GM10248 (cell line): ENCODE measurements around the gene ENO3.

Experiments
- CTCF ChIA-PET: fragments of 300-600 bp; sonication (Branson Sonifier 250); formaldehyde crosslinking; extraction: SDS; loops from one replicate; lab custom pipeline; 2021; ENCODE audit warnings: antibody characterized with exemption; lab: Yijun Ruan, JAX
- POLR2A ChIA-PET: fragments of 350-650 bp; sonication (Branson Sonifier 250); formaldehyde crosslinking; extraction: SDS; loops from one replicate; lab custom pipeline; 2020; ENCODE audit warnings: antibody characterized with exemption; lab: Yijun Ruan, JAX
- DNase-seq: peaks from one replicate; pipeline ENCODE4 v3.0.0; 2012; ENCODE audit errors: extremely low spot score
- CTCF ChIP-seq: IDR thresholded peaks from 2 replicates; pipeline ENCODE4 v1.5.1; 2012; ENCODE audit warnings: mild to moderate bottlenecking, low read depth; ENCODE audit errors: extremely low read depth, missing control alignments, control extremely low read depth

Gene ENO3

GRCh38 chr17:4936436-4936835, 14.5 kb upstream of the ENO3 start:
- no peak for DNase-seq
- no peak for TF ChIP-seq CTCF
- POLR2A ChIA-PET = no interaction called here
- CTCF ChIA-PET = interaction anchor here (0.8 to 1.1 kb wide), 2 partner anchors 10 to 27 kb away, joined by 3 to 5 read pairs; no protein-coding TSS in a partner anchor

GRCh38 chr17:4937553-4937952, 13.4 kb upstream of the ENO3 start:
- DNase-seq = no peak
- TF ChIP-seq CTCF = no peak
- CTCF ChIA-PET = interaction anchor here (1.1 to 1.4 kb wide), 2 partner anchors 11 to 28 kb away, joined by 3 to 6 read pairs; no protein-coding TSS in a partner anchor
- POLR2A ChIA-PET = no interaction called here

- TF ChIP-seq CTCF = no peak
- CTCF ChIA-PET = interaction anchor here (1.4 kb wide), 1 partner anchor 29 kb away, joined by 6 read pairs; no protein-coding TSS in a partner anchor
- POLR2A ChIA-PET = no interaction called here
- DNase-seq = no peak
Observed at GRCh38 chr17:4938069-4938491, 12.8 kb upstream of the ENO3 start.

- TF ChIP-seq CTCF = no peak
- ChIA-PET CTCF (interaction anchor here (1.0 to 2.3 kb wide), 6 partner anchors 13 to 49 kb away, joined by 3 to 12 read pairs (median 3); partner anchors contain the start of gene CAMTA2), POLR2A (interaction anchor here (0.8 to 1.8 kb wide), 6 partner anchors 10 to 39 kb away, joined by 4 to 25 read pairs (median 7); partner anchors contain the start of genes C17orf107, PFN1 and SPAG7)
- no peak for DNase-seq
Observed at GRCh38 chr17:4938688-4939545, 12.0 kb upstream of the ENO3 start.

GRCh38 chr17:4939546-4939795, 11.4 kb upstream of the ENO3 start:
- DNase-seq = no peak
- ChIA-PET POLR2A (interaction anchor here (0.5 to 1.8 kb wide), 11 partner anchors 9 to 286 kb away, joined by 3 to 25 read pairs (median 6); partner anchors contain the start of genes C17orf107, PFN1 and SPAG7), CTCF (interaction anchor here (1.0 to 2.3 kb wide), 7 partner anchors 13 to 124 kb away, joined by 3 to 12 read pairs (median 3); partner anchors contain the start of gene CAMTA2)
- no peak for TF ChIP-seq CTCF

GRCh38 chr17:4939796-4940554, 10.9 kb upstream of the ENO3 start, which contains the start of the genes RNF167 and SLC25A11:
Gene RNF167, plus strand, starts transcription at chr17:4940268. Its CDS starts 642 bp downstream, at chr17:4940910.
Gene SLC25A11, minus strand, starts transcription at chr17:4940046. Its CDS starts 136 bp downstream, at chr17:4939910.
- ChIA-PET POLR2A (interaction anchor here (0.5 to 1.8 kb wide), 13 partner anchors 9 to 286 kb away, joined by 3 to 25 read pairs (median 5); partner anchors contain the start of genes C17orf107, PFN1 and SPAG7), CTCF (interaction anchor here (1.0 to 2.3 kb wide), 6 partner anchors 14 to 123 kb away, joined by 3 to 12 read pairs (median 3); no protein-coding TSS in a partner anchor)
- DNase-seq = peak; percentile 97
- TF ChIP-seq CTCF = no peak
